Activated T-cell treated with anti-CD3 and anti-CD28 coated beads, Interleukin-2, amount 50 U/mL, for 72 hours (primary cell): ENCODE results near the gene MOB1B. TPM values are rescaled to one million over a fixed set of nuclear protein-coding genes. Genes with fewer than 3 reads are reported as not detected.
"Not testable (repeated sequence)": the region's sequence is repeated elsewhere in the genome, so short reads cannot be mapped to it uniquely, and the experiment has no call there.

Experiments used
- ATAC-seq, 2 donors: fragments of 150-1000 bp; cut with Tn5 transposase; replicated peaks in 1 of 2; 2 replicates each; pipeline ENCODE4 v1.10.0; 2021; ENCODE audit warnings: moderate library complexity in 2 of 2, mild to moderate bottlenecking in 1 of 2
- DNase-seq, 2 donors: peaks; one replicate each; pipeline ENCODE4 v3.0.0; 2021 to 2022; ENCODE audit warnings: mixed read lengths in 1 of 2
- H3K27ac Mint-ChIP-seq: one replicate; pipeline ENCODE4 v1.8.0; 2022; ENCODE audit warnings: mild to moderate bottlenecking, moderate library complexity, mixed read lengths
- H3K27me3 Mint-ChIP-seq: one replicate; pipeline ENCODE4 v1.8.0; 2022; ENCODE audit warnings: low read depth, mixed read lengths
- H3K36me3 Mint-ChIP-seq, 2 donors: one replicate each; pipeline ENCODE4 v1.8.0; 2022; ENCODE audit warnings: mixed read lengths in 2 of 2, mild to moderate bottlenecking in 1 of 2; ENCODE audit not compliant: insufficient read depth in 2 of 2
- H3K4me1 Mint-ChIP-seq: one replicate; pipeline ENCODE4 v1.8.0; 2022; ENCODE audit warnings: low read depth, mixed read lengths
- H3K4me3 Mint-ChIP-seq, 2 donors: one replicate each; pipeline ENCODE4 v1.8.0; 2022; ENCODE audit warnings: mild to moderate bottlenecking in 2 of 2, mixed read lengths in 2 of 2, moderate library complexity in 2 of 2
- H3K9me3 Mint-ChIP-seq, 2 donors: one replicate each; pipeline ENCODE4 v1.8.0; 2022; ENCODE audit warnings: mixed read lengths in 2 of 2
- total RNA-seq, 2 donors: library from RNA; stranded (reverse); gene quantifications; one replicate each; pipeline ENCODE4 v1.2.3, GENCODE V29; 2022

The MOB1B gene
- total RNA-seq, 2 donors from 2014 or later, result 27.6 to 34.3 TPM

DNA sequence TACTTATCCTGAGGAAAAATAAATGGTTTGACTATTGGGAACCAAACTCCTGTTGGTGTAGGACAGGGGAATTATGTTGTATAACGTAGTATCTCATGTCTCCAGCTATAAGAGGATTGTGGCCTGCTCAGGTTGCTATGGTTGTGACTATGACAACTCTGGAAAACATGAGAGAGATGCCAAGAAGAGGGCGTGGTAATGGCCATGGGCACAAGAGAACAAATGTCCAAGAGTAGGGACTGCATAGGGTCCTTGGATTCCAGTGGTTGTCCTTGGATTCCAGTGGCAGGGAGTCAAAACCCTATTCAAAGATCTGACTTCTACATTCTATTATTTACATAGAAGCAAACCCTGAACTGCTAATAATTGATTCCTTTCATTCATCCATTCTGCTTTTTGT lies 6.8 kb upstream of the MOB1B start:
- DNase-seq, result no peak
- no peaks in the 10 kb centered on the region for H3K4me1 Mint-ChIP-seq
- ATAC-seq, result no peak
- no peak overlapping the region for H3K4me3 Mint-ChIP-seq
- no peaks in the 10 kb centered on the region for H3K9me3 Mint-ChIP-seq
- no peak overlapping the region for H3K27ac Mint-ChIP-seq
- no peaks in the 10 kb centered on the region for H3K27me3 Mint-ChIP-seq
- no peaks in the 10 kb centered on the region for H3K36me3 Mint-ChIP-seq

- H3K27ac Mint-ChIP-seq, result no peak overlapping the region
- DNase-seq (no peak), ATAC-seq (no peak)
- H3K27me3 Mint-ChIP-seq, result no peaks in the 10 kb centered on the region
- H3K36me3 Mint-ChIP-seq, result no peaks in the 10 kb centered on the region
- H3K4me3 Mint-ChIP-seq, result no peak overlapping the region
- no peaks in the 10 kb centered on the region for H3K4me1 Mint-ChIP-seq
- H3K9me3 Mint-ChIP-seq, result no peaks in the 10 kb centered on the region
Measured at GRCh38 chr4:70895811-70896491, 6.2 kb upstream of the MOB1B start.

DNA sequence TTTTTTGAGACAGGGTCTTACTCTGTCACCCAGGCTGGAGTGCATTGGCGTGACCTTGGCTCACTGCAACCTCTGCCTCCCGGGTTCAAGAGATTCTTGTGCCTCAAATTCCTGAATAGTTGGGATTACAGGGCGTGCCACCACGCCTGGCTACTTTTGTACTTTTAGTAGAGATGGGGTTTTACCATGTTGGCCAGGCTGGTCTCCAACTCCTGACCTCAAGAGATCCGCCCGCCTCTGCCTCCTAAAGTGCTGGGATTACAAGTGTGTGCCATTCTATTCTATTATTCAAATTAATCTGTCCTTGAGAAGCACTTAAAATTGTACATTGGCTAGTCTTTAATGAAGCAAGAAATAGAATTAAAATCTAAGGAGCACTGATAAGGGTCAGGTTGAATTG lies 3.6 kb upstream of the MOB1B start:
- H3K27ac Mint-ChIP-seq, H3K4me1 Mint-ChIP-seq, H3K36me3 Mint-ChIP-seq, DNase-seq, H3K27me3 Mint-ChIP-seq, H3K4me3 Mint-ChIP-seq, H3K9me3 Mint-ChIP-seq, ATAC-seq: not testable (repeated sequence)

DNA sequence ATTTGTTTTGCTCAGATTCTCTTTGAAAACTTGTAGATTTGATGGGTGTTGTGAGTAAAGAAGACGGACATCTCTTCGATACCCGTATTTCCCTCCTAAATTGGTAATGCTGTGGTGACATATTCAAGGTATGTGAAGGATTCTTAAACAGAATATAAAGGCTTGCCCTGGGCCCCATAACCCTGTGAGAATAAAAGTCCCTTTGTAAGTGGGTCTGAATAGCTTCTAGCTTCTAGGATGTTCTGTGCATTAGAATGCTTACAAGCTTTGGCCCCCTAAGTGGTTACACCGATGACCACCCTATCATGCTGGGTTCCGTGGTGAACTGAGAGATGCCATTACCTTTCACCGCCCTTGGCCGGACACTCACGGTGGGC lies 574 bp upstream of the MOB1B start:
- ATAC-seq (no peak), DNase-seq (no peak)
- Mint-ChIP-seq H3K27ac (peak overlapping the region; percentile 75), H3K9me3 (no peaks in the 10 kb centered on the region), H3K4me3 (peak overlapping the region; percentile 95 to 97), H3K4me1 (peaks cover 34% of the 10 kb centered on the region), H3K36me3 (peaks cover 2 to 13% of the 10 kb centered on the region in 2 donors), H3K27me3 (no peaks in the 10 kb centered on the region)

- peak in 1 of 2 donors; percentile 47 for DNase-seq
- peaks cover 3 to 15% of the 10 kb centered on the region in 2 donors for H3K36me3 Mint-ChIP-seq
- no peaks in the 10 kb centered on the region for H3K9me3 Mint-ChIP-seq
- ATAC-seq, result peak; percentile 58 to 71
- peak overlapping the region; percentile 91 for H3K27ac Mint-ChIP-seq
- H3K27me3 Mint-ChIP-seq, result no peaks in the 10 kb centered on the region
- peak overlapping the region; percentile 95 to 97 for H3K4me3 Mint-ChIP-seq
- peaks cover 39% of the 10 kb centered on the region for H3K4me1 Mint-ChIP-seq
Measured at GRCh38 chr4:70902577-70903290, 565 bp downstream of the MOB1B start.

DNA sequence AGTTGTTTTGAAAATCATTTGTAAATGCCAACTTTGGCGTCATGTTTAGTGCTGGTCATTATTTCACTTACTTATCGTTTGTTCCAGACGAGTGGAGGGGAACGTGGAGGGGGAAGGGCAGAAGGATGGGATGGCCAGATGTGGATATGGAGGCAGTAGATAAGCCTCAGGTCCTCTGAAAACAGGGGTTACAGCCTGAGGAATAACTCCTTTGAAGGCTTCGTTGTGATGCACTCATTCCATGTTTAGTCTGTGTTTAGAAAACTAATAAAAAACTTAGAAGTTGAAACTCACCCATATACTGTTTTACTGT lies 1.1 kb downstream of the MOB1B start:
- H3K27ac Mint-ChIP-seq, result peak overlapping the region; percentile 91
- DNase-seq (no peak), ATAC-seq (no peak)
- H3K27me3 Mint-ChIP-seq, result no peaks in the 10 kb centered on the region
- peaks cover 39% of the 10 kb centered on the region for H3K4me1 Mint-ChIP-seq
- H3K9me3 Mint-ChIP-seq, result no peaks in the 10 kb centered on the region
- peaks cover 3 to 15% of the 10 kb centered on the region in 2 donors for H3K36me3 Mint-ChIP-seq
- peak overlapping the region; percentile 95 to 97 for H3K4me3 Mint-ChIP-seq

- Mint-ChIP-seq H3K36me3 (peaks cover 1 to 17% of the 10 kb centered on the region in 2 donors), H3K4me3 (no peak overlapping the region), H3K27me3 (no peaks in the 10 kb centered on the region), H3K4me1 (peaks cover 32% of the 10 kb centered on the region), H3K9me3 (no peaks in the 10 kb centered on the region), H3K27ac (no peak overlapping the region)
- DNase-seq, result no peak
- no peak for ATAC-seq
Measured at GRCh38 chr4:70908993-70909556, 6.9 kb downstream of the MOB1B start.

DNA sequence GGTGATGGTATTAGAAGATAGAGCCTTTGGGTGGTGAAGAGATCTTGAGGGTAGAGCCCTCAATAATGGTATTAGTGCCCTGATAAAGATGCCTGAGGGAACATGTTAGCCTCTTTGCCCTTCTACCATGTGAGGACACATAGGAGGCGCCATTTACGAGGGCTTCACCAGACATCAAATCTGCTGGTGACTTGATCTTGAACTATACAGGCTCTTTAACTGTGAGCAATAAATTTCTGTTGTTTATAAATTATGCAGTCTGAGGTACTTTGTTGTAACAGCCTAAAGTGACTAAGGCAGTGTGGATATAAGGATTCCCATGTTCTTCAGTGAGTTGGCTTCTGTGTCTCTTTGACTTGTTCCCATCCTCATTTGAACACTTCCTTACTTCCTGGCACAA lies 11.8 kb downstream of the MOB1B start:
- no peaks in the 10 kb centered on the region for H3K27me3 Mint-ChIP-seq
- H3K36me3 Mint-ChIP-seq, result peaks cover 0 to 11% of the 10 kb centered on the region in 2 donors
- ATAC-seq, result no peak
- no peak overlapping the region for H3K4me3 Mint-ChIP-seq
- no peak for DNase-seq
- H3K4me1 Mint-ChIP-seq, result peaks cover 14% of the 10 kb centered on the region
- H3K9me3 Mint-ChIP-seq, result no peaks in the 10 kb centered on the region
- no peak overlapping the region for H3K27ac Mint-ChIP-seq

DNA sequence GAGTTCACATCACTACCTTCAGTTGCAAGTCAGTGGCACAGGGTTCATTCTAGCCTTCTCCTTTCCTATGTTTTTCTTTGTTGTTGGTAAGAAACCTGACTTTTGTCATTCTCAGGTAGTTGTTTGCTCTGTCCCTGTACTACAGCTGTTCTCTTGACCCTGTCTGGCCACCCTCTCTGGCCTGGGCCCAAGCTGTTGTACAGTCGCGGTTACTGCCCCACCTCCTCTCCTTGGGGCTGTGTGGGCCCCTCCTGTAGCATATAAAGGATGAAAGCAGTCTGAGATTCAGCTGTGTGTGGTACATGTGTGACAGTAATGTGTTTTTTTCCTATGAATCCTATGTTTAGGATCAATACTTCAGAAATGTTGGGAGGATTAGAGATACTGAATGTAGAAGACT lies 12.5 kb downstream of the MOB1B start:
- Mint-ChIP-seq H3K9me3 (no peaks in the 10 kb centered on the region), H3K4me1 (peaks cover 14% of the 10 kb centered on the region), H3K4me3 (no peak overlapping the region), H3K36me3 (peaks cover 0 to 11% of the 10 kb centered on the region in 2 donors), H3K27ac (no peak overlapping the region), H3K27me3 (no peaks in the 10 kb centered on the region)
- DNase-seq (no peak), ATAC-seq (no peak)

DNA sequence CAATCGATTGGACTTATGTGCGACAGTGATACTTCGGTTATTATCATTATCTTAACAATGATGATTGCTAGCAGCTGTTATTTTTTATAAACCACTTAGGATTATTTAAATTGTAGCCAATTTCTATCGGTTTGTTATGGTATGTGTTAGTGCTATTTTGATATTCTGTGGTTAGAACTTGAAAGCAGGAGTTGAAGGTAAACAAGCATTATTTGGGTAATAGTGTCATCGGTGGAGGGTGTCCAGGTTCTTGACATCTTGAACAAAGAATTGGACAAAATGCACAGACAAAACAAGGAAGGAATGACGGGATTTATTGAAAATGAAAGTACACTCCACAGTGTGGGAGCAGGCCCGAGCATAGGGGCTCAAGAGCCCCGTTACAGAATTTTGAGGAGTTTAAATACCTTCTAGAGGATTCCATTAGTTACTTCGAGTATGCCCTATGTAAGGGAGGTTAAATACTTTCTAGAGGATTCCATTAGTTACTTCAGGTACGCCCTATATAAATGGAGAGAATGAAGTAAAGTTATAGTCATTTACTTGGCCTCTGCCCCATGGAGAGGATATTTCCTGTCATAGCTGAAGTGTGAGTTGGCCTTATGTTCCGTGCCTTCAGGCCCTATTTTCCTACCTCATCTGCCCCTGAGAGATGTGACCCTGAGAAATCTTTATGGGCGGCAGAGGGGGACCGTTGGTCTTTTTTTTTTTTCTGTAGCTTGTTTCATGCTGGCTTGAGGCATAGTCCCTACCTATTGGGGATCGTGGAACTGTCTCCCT lies 13.1 kb downstream of the MOB1B start:
- ATAC-seq (no peak), DNase-seq (no peak)
- peaks cover 14% of the 10 kb centered on the region for H3K4me1 Mint-ChIP-seq
- peaks cover 0 to 2% of the 10 kb centered on the region in 2 donors for H3K9me3 Mint-ChIP-seq
- no peak overlapping the region for H3K4me3 Mint-ChIP-seq
- no peaks in the 10 kb centered on the region for H3K27me3 Mint-ChIP-seq
- no peak overlapping the region for H3K27ac Mint-ChIP-seq
- H3K36me3 Mint-ChIP-seq, result peaks cover 2 to 13% of the 10 kb centered on the region in 2 donors

DNA sequence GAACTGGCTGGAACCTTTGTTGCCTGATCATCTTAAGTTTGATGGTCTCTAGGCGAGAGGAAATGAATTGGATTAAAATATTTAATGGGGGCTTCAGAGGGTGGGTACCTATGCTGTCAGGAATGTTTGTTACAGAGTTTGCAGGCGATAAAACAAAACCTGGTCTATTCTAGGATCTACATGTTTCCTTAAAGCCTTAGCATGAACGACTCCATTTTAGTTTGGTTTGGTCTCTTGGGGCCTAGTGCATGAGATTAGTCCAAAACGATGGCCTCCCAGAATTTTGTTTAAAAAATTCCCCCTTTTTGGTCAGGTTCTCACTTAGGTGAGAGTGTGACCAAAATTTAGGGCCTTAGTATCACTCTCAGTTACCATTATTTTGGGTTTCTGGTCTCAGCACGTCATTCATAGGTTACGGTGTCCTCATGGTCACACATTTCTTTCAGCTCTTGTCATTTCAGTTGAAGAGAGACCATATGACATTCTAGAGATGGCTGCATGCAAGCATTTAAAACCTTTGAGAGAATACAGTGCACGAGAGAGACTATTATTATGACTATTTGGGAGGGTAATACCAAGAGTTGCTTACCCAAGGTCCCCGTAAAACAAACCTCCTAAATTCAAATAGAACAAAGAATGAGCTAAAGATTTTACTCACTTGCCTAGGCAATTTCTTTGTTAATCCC lies 13.8 kb downstream of the MOB1B start:
- Mint-ChIP-seq H3K9me3 (peaks cover 0 to 3% of the 10 kb centered on the region in 2 donors), H3K4me3 (no peak overlapping the region), H3K4me1 (peaks cover 14% of the 10 kb centered on the region), H3K36me3 (peaks cover 4 to 19% of the 10 kb centered on the region in 2 donors), H3K27ac (no peak overlapping the region), H3K27me3 (no peaks in the 10 kb centered on the region)
- DNase-seq, result no peak
- ATAC-seq, result peak; percentile 22 to 68

- peaks cover 21% of the 10 kb centered on the region for H3K4me1 Mint-ChIP-seq
- H3K27ac Mint-ChIP-seq, result no peak overlapping the region
Measured at GRCh38 chr4:70920592-70920991, 18.4 kb downstream of the MOB1B start.

More at GRCh38 chr4:70920592-70920991, 18.4 kb downstream of the MOB1B start:
- Mint-ChIP-seq H3K36me3 (peaks cover 6 to 12% of the 10 kb centered on the region in 2 donors), H3K27me3 (no peaks in the 10 kb centered on the region), H3K4me3 (no peak overlapping the region), H3K9me3 (peaks cover 0 to 3% of the 10 kb centered on the region in 2 donors)
- ATAC-seq (no peak), DNase-seq (no peak)
